Mesendoderm (in vitro differentiated cells): Measurements from ENCODE around the gene ALPL.
"Not testable (repeated sequence)": the region's sequence is repeated elsewhere in the genome, so short reads cannot be mapped to it uniquely, and the experiment has no call there.

Source experiments
- DNase-seq: peaks from one replicate; pipeline ENCODE4 v3.0.0; 2013
- H2AK5ac ChIP-seq: 2 replicates; pipeline ENCODE4 v1.6.1; 2013; ENCODE audit warnings: low read length, inconsistent platforms
- H2BK120ac ChIP-seq: 2 replicates; pipeline ENCODE4 v1.6.1; 2013; ENCODE audit warnings: low read depth, mild to moderate bottlenecking, low read length, moderate library complexity, mixed read lengths
- H2BK15ac ChIP-seq: replicated peaks from 2 replicates; pipeline ENCODE4 v1.6.1; 2013; ENCODE audit warnings: low read depth, mild to moderate bottlenecking, moderate library complexity
- H2BK5ac ChIP-seq: 2 replicates; pipeline ENCODE4 v1.6.1; 2013; ENCODE audit warnings: low read length, inconsistent platforms
- H3K18ac ChIP-seq: 2 replicates; pipeline ENCODE4 v1.6.1; 2013; ENCODE audit warnings: mild to moderate bottlenecking, low read length, mixed read lengths
- H3K23ac ChIP-seq: one replicate; pipeline ENCODE4 v1.6.1; 2013; ENCODE audit warnings: low read length
- H3K27ac ChIP-seq: 2 replicates; pipeline ENCODE4 v1.5.1; 2013; ENCODE audit warnings: low read depth, mild to moderate bottlenecking, inconsistent platforms, low read length, moderate library complexity
- H3K27me3 ChIP-seq: 2 replicates; pipeline ENCODE4 v1.6.1; 2013; ENCODE audit warnings: low read length, control low read depth, mild to moderate bottlenecking, inconsistent platforms; ENCODE audit not compliant: insufficient read depth, poor library complexity
- H3K36me3 ChIP-seq: 2 replicates; pipeline ENCODE4 v1.6.1; 2013; ENCODE audit warnings: low read length, inconsistent platforms; ENCODE audit not compliant: control insufficient read depth, insufficient read depth
- H3K4ac ChIP-seq: one replicate; pipeline ENCODE4 v1.6.1; 2013; ENCODE audit warnings: low read depth, mild to moderate bottlenecking, low read length, moderate library complexity
- H3K4me1 ChIP-seq: 2 replicates; pipeline ENCODE4 v1.6.1; 2013; ENCODE audit warnings: low read depth, low read length, inconsistent platforms; ENCODE audit not compliant: control insufficient read depth
- H3K4me2 ChIP-seq: 2 replicates; pipeline ENCODE4 v1.6.1; 2013; ENCODE audit warnings: low read length
- H3K4me3 ChIP-seq: 2 replicates; pipeline ENCODE4 v1.5.1; 2013; ENCODE audit warnings: mild to moderate bottlenecking, low read length
- H3K56ac ChIP-seq: one replicate; pipeline ENCODE4 v1.6.1; 2013; ENCODE audit warnings: low read length
- H3K79me1 ChIP-seq: 2 replicates; pipeline ENCODE4 v1.6.1; 2013; ENCODE audit warnings: low read length, inconsistent platforms
- H3K79me2 ChIP-seq: 2 replicates; pipeline ENCODE4 v1.6.1; 2013; ENCODE audit warnings: mild to moderate bottlenecking, low read length; ENCODE audit not compliant: control insufficient read depth, insufficient read depth
- H3K9ac ChIP-seq: 2 replicates; pipeline ENCODE4 v1.6.1; 2013; ENCODE audit warnings: low read length, inconsistent platforms
- H4K5ac ChIP-seq: one replicate; pipeline ENCODE4 v1.6.1; 2013; ENCODE audit warnings: low read length
- H4K8ac ChIP-seq: one replicate; pipeline ENCODE4 v1.6.1; 2013; ENCODE audit warnings: low read depth, mild to moderate bottlenecking, control low read depth, low read length, moderate library complexity
- WGBS: extraction: QIAGEN DNeasy Blood & Tissue Kit; methylation state at CpG from one replicate; pipeline ENCODE4 v1.1.7; 2013; ENCODE audit warnings: low lambda C conversion rate, missing lambda C conversion rate; ENCODE audit not compliant: insufficient coverage; ENCODE audit errors: extremely low coverage; 5-methylcytosine and 5-hydroxymethylcytosine counted together

The ALPL gene

GRCh38 chr1:21478356-21478755, 30.9 kb upstream of the ALPL start:
- no peak overlapping the region for H3K4ac ChIP-seq
- H4K8ac ChIP-seq, result no peak overlapping the region
- H3K9ac ChIP-seq, result no peak overlapping the region
- H2AK5ac ChIP-seq, result no peak overlapping the region
- H3K79me2 ChIP-seq, result no peaks in the 10 kb centered on the region
- H3K36me3 ChIP-seq, result no peaks in the 10 kb centered on the region
- H2BK5ac ChIP-seq, result no peak overlapping the region
- H3K18ac ChIP-seq, result no peak overlapping the region
- no peak overlapping the region for H3K27ac ChIP-seq
- no peaks in the 10 kb centered on the region for H3K4me1 ChIP-seq
- H3K4me2 ChIP-seq, result no peak overlapping the region
- H4K5ac ChIP-seq, result no peak overlapping the region
- WGBS, result no CpG with 5 or more reads among the region's 6 CpGs
- H3K27me3 ChIP-seq, result no peaks in the 10 kb centered on the region
- H3K79me1 ChIP-seq, result no peaks in the 10 kb centered on the region
- H2BK15ac ChIP-seq, result no peak overlapping the region
- H2BK120ac ChIP-seq, result no peak overlapping the region
- no peak overlapping the region for H3K23ac ChIP-seq
- H3K56ac ChIP-seq, result no peak overlapping the region
- no peak overlapping the region for H3K4me3 ChIP-seq
- no peak for DNase-seq

DNA sequence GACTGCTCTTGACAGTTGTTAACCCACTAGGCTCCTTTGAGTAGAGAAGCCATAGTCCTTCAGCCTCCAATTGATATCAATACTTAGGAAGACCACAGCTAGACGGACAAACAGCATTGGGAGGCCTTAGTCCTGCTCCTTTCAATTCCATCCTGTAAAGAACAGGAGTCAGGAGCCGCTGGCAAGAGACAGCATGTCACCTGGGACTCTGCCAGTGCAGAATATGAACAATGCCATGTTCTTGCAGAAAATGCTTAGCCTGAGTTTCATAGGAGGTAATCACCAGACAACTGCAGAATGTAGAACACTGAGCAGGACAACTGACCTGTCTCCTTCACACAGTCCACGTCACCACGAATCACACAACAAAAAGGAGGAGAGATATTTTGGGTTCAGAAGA, 25.3 kb upstream of the ALPL start:
- not testable (repeated sequence) for H3K4me1 ChIP-seq, H3K23ac ChIP-seq, H3K9ac ChIP-seq, H3K18ac ChIP-seq, H2BK15ac ChIP-seq, H3K27ac ChIP-seq, H2AK5ac ChIP-seq, H4K5ac ChIP-seq, H3K27me3 ChIP-seq, H3K4me3 ChIP-seq, H3K4ac ChIP-seq, H2BK120ac ChIP-seq, H2BK5ac ChIP-seq, H3K79me1 ChIP-seq, H3K4me2 ChIP-seq, H4K8ac ChIP-seq, H3K56ac ChIP-seq, H3K36me3 ChIP-seq, DNase-seq, H3K79me2 ChIP-seq
- WGBS, result no CpG with 5 or more reads among the region's 4 CpGs

DNA sequence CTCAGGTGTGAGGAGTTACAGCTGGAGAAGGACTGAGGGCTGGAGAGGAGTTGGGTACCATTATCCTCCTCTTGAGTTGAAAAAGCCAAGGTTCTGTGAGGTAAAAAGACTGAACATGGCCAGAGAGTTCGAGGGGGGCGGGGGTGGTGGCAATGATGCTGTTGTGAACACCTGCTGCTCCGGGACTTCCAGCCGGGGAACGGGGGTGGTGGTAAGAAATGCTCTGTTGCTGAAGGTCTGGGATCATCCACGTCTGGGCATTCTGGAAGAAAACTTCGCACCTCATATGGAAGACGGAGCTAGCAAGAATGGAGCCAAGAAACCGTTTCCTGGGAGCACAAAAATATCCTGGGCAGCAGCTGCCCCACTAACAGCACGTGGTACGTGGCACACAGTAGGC, 20.1 kb upstream of the ALPL start:
- H3K36me3 ChIP-seq, result no peaks in the 10 kb centered on the region
- H3K4me3 ChIP-seq, result no peak overlapping the region
- WGBS, result no CpG with 5 or more reads among the region's 11 CpGs
- no peak overlapping the region for H2BK120ac ChIP-seq
- no peak overlapping the region for H3K56ac ChIP-seq
- H4K8ac ChIP-seq, result no peak overlapping the region
- no peak overlapping the region for H3K4ac ChIP-seq
- H3K18ac ChIP-seq, result no peak overlapping the region
- H2BK15ac ChIP-seq, result no peak overlapping the region
- no peaks in the 10 kb centered on the region for H3K79me2 ChIP-seq
- H2BK5ac ChIP-seq, result no peak overlapping the region
- H3K4me1 ChIP-seq, result no peaks in the 10 kb centered on the region
- H3K9ac ChIP-seq, result no peak overlapping the region
- no peak overlapping the region for H3K23ac ChIP-seq
- no peak for DNase-seq
- H3K79me1 ChIP-seq, result no peaks in the 10 kb centered on the region
- no peak overlapping the region for H3K27ac ChIP-seq
- H2AK5ac ChIP-seq, result no peak overlapping the region
- no peak overlapping the region for H4K5ac ChIP-seq
- H3K27me3 ChIP-seq, result no peaks in the 10 kb centered on the region
- no peak overlapping the region for H3K4me2 ChIP-seq

GRCh38 chr1:21490774-21491487, 18.3 kb upstream of the ALPL start:
- H3K27ac ChIP-seq, result peak overlapping the region; percentile 11
- H3K79me1 ChIP-seq, result no peaks in the 10 kb centered on the region
- peak; percentile 78 for DNase-seq
- H3K4me2 ChIP-seq, result no peak overlapping the region
- H3K4ac ChIP-seq, result no peak overlapping the region
- H4K8ac ChIP-seq, result no peak overlapping the region
- H2BK5ac ChIP-seq, result no peak overlapping the region
- WGBS, result no CpG with 5 or more reads among the region's 11 CpGs
- H2BK15ac ChIP-seq, result no peak overlapping the region
- H3K36me3 ChIP-seq, result no peaks in the 10 kb centered on the region
- H3K23ac ChIP-seq, result no peak overlapping the region
- no peaks in the 10 kb centered on the region for H3K4me1 ChIP-seq
- no peaks in the 10 kb centered on the region for H3K79me2 ChIP-seq
- H3K4me3 ChIP-seq, result no peak overlapping the region
- peak overlapping the region; percentile 10 for H3K56ac ChIP-seq
- no peak overlapping the region for H2AK5ac ChIP-seq
- H2BK120ac ChIP-seq, result no peak overlapping the region
- H3K9ac ChIP-seq, result no peak overlapping the region
- no peak overlapping the region for H4K5ac ChIP-seq
- no peaks in the 10 kb centered on the region for H3K27me3 ChIP-seq
- no peak overlapping the region for H3K18ac ChIP-seq

DNA sequence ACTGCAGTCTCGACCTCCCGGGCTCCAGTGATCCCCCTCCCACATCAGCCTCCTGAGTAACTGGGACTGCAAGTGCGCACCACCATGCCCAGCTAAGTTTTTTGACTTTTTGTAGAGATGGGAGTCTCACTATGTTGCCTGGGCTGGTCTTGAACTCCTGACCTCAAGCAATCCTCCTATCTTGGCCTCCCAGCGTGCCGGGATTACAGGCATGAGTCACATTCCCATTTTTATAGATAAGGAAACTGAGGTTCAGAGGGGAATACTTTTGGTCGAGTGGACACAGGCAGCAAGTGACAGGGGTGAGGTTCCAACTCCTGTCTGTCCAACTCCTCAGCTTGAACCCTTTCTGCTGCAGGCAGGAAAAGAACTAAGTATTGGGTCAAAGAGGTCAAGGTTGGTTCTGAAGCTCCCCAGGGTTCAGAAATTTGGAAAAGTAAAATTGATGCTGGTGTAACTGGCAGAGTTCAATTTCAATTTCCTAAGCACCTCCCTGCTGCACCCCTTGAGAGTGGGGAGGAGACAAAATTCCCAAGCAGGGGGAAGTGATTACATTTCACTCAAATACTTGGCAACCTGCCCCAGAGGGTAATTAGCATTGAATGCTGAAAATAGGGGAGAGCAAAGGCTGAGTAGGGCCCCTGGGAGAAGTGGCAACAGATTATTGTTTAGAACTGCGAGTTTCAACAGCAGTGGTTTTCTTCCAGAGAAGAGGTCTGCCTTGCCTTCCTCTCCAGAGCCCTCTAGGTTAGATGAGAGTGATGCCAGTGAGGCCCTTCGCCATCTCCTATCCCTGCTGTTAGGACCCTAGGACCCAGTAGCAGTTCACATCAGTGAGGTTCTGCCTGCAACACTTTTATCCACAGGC, 17.5 kb upstream of the ALPL start:
- Histone ChIP-seq H3K9ac (no peak overlapping the region), H2BK120ac (no peak overlapping the region), H2BK15ac (no peak overlapping the region), H4K5ac (no peak overlapping the region), H3K23ac (no peak overlapping the region), H2AK5ac (no peak overlapping the region), H3K18ac (no peak overlapping the region), H3K4ac (no peak overlapping the region), H3K27me3 (no peaks in the 10 kb centered on the region), H2BK5ac (peak overlapping the region; percentile 33), H3K79me2 (no peaks in the 10 kb centered on the region), H3K4me1 (no peaks in the 10 kb centered on the region), H3K4me2 (no peak overlapping the region), H4K8ac (no peak overlapping the region), H3K4me3 (no peak overlapping the region), H3K27ac (peak overlapping the region; percentile 11), H3K79me1 (no peaks in the 10 kb centered on the region), H3K56ac (peak overlapping the region; percentile 45), H3K36me3 (no peaks in the 10 kb centered on the region)
- WGBS, result no CpG with 5 or more reads among the region's 8 CpGs
- peak; percentile 82 for DNase-seq
